ENCODE results near the gene KLHL22.
"Not testable (repeated sequence)": the region's sequence is repeated elsewhere in the genome, so short reads cannot be mapped to it uniquely, and the experiment has no call there.

The KLHL22 gene

DNA sequence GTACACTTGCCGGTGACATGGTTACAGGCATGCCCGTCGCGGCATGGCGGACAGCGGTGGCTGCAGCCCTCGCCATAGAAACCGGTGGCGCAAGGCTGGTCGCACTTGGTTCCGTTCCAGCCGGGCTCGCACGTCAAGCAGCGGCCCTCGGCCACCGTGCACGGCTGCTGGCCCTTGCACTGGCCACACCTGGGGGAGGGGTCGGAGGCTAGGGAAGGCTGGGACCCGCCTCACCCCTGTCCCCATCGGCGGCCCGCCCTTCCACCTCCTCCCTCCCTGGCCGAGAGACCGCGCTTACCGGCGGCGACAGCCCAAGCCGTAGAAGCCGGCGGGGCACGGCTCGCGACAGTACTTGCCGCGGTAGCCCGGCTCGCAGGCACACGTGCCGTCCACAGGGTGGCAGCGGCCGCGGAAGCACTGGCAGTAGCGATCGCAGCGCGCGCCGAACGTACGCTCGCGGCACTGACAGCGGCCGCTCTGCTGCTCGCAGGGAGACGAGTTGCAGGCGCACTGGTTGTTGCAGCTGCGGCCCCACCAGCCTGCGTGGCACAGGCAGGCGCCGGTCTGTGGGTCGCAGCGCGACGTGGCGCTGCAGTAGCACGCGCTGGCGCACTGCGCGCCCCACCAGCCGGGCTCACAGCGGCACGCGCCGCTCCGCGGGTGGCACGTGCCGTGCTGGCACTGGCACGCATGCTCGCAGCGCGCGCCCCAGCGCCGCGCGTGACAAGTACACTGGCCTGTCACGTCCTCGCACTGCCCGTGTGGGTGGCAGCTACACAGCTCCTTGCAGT, 64.7 kb downstream of the KLHL22 start:
- no peak for DNase-seq

DNA sequence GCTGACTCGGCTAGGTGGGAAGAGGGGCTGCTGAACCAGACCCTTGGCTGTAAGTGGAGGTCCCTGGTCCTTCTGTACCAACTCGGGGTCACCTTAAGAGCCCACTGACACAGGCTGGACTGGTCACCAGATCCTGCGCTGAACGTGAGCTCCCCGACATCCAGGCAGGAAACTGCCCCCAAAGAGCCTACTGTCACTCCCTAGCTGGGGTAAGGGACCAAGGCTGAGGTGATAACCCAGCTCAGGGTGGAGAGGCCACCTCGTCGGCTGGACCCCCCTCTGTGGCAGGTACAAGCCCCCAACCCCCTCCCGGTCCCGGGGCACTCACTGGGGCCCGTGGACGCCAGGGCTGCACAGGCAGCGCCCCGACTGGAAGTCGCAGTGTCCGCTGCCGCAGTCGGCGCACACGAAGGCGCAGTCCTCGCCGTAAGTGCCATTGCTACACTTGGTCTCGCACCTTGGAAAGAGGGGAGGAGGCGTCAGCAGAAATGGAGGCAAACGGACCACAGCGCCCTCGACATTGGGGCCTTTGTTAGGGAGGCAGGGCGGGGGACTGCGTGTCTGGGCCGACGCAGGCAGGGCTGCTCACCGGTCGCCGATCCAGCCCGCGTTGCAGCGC, 65.4 kb downstream of the KLHL22 start:
- no peak for DNase-seq

DNA sequence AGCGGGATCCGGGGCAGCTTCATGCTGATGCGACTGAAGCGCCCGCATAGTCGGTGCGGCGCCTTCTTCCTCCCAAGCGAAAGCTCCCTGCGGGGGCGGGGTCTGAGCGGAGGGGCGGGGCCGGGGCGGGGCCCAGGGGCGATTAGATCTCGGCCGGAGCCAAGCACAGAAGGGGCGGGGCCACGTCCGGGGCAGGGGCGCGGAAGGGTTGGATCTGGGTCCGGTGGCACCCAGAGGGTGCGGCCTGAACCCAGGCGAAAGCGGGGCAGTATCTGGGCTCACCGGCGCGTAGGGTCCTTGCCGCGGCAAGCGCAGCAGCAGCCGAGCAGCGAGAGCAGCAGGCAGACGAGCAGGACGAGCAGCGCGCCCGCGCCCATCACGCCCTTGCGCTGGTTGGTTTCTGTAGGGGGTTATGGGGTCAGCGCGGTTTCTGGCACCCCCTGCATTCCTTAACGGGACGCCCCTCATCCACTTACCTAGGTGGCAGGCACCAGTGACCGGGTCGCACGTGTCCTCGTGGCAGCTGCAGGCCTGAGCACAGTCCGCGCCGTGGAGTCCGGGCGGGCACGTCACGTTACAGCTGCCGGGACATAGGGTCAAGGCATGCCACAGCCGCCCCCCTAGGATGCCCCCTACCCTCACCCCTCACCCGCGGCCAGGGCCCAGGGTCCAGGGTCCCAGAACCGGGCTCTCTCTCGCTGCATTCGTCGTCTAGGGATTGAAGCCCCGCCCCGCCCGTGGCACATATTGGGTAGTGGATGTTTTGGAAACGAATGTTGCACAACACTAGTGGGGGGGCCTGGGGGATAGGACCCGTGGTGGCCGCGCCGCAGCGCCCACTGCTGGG, 66.1 kb downstream of the KLHL22 start:
- no peak for DNase-seq

DNA sequence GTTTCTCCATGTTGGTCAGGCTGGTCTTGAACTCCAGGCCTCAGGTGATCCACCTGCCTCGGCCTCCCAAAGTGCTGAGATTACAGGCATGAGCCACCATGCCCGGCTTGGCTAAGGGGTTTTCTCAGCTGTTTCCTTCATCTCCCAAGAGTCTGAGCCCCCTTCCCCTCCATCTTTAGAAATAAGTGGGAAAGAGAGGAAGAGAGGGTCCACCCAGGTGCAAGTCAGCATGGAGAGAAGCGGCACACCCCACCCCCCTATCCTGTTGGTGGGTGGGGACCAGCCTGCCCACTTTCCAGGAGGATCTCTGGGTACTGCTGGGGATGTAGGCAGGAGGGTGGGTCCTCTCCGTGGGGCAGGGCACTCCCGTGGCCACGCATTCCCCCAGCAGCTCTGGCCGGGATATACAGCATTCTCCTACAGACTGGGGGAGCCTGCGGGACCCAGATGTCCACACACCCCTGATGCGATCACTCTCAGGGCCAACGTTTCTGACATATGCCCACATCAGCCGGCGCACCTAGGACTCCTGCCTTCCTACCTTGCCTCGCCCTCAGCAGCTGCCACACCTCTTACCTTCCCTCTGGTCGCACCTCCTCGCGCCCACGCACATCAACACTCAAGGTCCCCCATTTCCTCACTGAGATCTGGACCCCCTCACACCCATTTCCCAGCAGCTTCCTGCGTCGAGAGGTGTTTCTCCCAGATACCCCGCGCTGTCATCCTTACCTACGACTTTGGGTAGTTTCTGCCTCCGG, 66.9 kb downstream of the KLHL22 start:
- DNase-seq = no peak

DNA sequence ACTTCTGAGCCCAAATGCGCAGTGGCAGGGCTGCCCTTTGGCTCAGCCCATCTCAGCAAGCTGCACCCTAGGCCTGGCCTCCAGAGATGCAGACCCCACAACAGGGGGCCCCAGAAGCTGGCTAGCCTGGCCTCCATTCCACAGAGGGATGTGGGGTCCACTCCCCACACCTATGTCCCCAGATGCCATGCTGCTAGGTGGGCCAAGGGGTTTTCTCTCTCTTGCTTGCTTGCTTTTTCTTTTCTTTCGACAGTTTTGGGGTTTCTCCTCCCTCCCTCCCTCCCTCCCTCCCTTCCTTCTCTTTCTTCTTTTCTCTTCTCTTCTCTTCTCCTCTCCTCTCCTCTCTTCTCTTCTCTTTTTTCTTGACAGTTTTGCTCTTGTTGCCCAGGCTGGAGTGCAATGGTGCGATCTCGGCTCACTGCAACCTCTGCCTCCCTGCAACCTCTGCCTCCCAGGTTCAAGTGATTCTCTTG, 67.6 kb downstream of the KLHL22 start:
- DNase-seq = no peak

DNA sequence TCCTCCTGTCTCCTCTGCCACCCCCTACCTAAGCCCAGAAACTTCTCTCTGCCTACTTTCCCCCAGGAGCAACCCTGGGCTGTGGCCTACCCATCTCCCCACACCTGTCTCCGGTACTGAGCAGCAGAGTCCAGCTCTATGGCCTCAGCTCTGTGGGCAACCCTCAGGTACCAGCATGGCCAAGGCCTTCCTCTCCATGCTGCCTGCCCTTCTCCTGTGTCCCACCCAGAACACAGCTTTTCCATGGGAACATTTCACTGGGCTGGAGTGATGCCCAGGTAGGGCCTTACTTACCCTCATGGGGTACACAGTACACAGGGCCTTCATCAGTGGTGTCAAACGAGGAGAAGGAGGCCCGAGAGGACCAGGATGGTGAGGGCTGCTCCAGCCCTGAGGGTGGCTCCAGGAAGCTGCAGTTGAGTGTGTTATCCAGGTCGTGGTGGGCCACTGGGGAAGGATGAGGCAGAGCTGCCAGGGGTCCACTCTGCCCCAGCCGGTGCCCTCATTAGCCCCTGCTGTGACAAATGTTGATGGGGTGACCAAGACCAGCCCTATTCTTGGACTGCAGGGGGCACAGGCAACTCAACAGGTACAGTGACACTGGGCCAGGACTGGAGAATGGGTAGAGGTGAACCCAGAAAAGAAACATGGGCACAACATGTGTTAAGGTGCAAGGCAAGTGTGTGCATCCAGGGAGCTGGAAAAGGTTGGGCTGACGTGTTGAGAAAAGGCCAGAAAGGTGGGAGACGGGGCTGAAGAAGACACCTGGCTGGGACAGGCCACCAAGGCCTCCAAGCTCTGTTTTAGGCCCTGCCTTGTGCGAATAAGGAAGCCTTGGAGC, 68.3 kb downstream of the KLHL22 start:
- no peak for DNase-seq

DNA sequence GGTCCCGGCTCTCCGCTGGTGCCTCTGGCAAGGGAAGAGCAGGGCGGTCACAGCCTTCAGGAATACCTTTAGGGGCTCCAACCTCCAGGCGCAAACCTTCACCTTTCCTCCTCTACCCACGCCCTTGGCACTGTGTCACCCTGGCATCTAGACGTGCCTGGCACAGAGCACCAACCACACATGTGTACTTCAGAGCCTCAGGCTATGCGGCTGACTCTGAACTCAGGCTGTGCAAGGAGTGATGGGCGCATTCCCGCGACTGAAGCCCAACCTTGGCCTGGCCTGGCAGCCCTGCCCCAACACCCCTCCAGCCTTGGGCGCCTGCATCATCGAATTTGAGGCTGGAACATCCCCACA, 69.4 kb downstream of the KLHL22 start:
- no peak for DNase-seq

DNA sequence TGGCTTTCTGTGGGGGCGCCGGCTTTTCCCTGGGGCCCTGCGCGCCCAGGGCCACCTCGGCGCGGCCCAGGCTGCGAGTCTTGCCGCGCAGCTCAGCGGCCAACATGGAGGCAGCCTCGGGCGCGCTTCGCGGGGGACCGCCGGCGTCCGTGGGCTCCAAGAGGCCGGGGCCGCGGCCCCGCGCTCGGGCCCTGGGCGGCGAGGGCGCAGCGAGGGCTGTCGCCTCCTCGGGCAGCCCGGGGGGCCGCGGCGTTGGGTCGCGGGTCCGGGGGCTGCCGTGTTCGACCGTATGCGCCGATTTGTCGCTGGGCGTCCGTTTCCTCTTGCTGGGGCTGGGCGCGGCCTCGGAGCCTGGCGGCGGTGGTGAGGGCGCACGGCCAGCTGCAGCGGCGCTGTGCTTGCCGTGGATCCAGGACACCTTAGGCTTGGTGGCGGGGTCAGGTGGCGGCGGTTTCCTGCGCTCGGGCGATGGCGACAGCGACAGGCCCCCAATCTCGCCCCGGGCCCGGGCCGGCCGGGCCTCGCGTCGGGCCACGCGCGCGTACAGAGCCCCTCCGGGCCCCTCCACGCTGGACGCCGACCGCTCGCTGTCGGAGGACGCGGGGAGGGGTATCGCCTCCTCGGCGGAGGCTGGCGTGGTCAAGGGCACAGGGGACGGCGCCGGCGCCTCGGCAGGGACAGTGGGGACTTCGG, 69.9 kb downstream of the KLHL22 start:
- no peak for DNase-seq

DNA sequence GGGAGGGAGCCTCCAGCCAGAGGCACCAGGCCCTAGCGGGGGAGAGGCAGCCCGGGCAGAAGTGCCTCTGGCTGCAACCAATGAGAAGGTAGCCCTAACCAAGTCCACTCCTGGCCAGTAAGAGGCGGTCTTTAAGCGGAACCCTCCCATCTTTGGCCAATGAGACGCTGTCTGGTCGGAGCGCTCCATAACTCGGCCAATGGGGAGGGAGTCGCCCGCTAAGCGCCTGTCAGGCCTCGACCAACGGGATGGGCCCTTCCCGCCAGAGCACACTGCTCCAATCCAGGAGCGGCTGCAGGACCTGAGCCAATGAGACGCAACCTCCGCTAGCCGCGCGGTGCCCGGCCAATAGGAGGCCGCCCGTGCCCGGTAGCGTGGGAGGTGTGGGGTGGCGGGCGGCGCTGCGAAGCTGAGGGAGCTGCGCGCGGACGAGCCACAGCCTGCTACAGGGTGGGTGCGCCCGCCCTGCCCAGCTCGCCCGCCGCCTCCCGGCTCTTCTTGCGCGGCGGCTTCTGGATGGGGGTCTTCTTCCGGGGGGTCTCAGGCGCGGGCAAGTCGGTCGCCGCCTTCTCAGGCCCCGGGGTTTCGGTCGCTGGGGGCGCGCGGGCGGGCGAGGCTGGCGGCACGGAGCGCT, 70.5 kb downstream of the KLHL22 start:
- DNase-seq = no peak

DNA sequence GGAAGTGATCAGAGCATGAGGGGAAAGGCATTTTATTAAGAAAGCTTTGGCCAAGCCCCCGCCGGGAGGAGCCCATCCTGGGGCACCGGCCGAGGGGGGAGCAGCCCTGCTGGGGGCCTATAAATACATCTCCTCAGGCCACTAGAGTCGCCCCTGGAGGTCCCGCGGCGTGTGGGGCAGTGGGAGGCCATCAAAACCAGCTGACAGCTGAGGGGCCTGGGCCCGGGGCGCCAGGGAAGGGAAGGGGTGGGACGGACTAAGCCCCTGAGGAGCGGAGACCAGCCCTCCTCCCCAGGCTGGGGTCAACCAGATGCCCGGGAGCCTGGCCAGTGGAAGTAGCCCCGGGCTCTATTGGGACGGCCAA, 71.0 kb downstream of the KLHL22 start:
- no peak for DNase-seq

DNA sequence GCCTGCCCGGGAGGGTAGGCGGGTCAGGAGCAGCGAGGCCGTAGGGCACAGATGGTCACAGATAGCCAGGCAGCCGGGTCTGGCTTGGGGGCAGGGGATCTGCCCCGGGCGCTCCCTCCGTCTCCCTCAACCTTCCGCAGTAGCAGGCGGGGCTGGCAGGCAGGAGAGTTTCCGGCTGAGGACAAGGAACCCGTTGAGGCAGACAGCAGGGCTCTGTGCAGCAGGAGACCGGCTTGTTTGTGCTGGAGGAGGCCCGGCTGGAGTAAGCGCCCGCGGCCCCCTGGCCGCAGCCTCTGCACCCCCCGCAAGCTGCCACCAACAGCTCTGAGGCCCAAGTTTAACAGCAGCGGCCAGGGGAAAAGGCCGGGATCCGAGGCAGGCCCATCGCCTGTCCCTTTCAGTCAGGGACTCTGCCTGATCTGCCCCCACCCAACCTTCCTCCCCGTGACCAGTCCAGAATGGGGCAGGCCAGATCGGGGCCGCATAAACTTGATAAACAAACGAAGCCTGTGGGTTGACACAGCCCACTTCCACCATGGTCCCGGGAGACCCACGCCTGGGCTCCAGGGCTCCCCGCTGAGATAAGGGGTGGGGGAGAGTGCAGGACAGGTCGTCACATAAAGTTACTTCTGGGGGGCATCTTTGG, 71.6 kb downstream of the KLHL22 start:
- DNase-seq = no peak

DNA sequence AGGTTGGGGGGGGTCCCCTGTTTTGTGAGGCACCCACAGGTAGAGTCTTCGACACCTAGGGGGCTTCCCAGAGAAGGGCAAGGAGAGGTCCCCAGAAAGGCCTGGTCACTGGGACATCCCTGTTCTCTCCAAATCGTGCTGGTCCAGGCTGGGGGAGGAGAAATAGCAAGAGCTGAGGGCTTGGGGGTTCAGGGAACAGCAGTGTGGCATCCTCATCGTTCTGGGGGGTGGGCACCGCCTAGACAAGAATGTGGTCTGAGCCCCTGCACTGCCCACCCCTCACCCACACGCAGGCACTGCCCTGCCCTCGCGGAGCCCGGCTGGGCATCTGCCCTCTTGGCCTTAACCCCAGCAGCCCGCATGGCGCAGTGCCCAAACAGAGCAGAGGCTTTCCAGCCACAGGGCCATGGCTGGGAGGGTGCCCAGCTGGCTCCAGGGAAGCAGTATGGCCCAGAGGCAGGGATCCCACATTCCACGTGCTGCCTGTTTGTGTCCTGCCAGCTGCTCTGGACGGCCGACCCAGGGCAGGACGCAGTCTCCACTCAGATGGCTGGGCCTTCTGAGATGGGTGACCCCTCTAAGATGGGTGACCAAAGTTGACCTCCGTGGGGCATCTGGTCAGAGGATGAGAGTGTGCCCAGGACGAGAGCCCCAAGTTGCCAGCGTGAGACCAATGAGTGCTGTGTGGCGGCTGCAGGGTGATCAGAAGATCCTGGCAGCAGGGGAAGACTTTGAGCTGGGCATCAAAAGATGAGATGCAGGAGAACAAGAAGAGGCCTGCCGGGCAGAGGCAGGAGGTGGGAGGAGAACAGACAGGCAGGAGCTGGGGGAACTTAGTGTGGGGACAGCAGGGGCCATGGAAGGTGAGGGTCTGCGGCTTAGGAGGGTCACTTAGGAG, 72.3 kb downstream of the KLHL22 start:
- no peak for DNase-seq

DNA sequence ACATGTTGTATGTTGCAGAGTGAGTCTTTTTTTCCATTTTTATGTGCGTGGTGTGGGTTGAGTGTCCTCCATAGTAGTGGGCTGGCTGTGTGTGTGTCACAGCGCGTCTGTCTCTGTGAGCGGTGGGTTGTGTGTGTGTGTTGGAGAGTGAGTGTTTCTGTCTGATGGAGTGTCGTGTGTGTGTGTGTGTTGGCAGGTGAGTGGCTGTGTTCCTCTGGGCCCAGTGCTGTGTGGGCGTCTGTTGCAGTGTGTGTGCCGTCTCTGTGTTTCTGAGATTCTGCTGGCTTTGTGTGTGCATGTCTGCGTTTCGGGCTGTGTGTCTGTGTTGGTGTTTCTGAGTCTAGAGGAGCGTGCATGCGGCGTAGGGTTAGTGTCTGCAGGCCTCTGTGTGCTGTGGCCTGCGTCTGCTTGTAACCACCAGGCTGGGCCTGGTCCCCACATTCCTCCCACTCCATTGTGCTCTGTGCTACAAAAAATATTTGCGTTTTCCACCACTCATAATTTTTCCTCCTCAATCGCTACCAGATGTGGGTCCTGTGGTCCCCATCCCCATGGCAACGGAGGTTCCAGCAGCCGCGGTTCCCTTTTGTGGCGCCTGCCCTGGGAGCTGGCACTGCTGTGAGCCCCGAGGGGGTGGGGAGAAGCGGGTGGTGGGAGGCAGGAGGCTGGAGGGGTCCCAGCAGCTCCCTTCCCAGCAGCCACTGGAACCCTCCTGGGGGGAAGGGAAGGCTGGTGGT, 73.2 kb downstream of the KLHL22 start:
- no peak for DNase-seq

DNA sequence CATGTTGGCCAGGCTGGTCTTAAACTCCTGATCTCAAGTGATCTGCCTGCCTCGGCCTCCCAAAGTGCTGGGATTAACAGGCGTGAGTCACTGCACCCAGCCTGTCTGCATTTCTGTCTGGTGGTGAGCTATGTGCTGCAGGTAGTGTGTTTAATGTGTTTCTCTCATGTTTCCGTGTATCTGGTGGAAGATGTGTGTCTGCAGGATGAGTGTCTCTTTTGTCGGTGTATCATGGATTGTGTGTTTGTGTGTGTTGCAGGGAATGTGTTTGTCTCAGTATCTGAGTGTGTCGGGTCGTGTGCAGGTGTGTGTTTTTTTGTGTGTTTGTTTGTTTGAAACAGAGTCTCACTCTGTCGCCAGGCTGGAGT, 74.1 kb downstream of the KLHL22 start:
- no peak for DNase-seq

DNA sequence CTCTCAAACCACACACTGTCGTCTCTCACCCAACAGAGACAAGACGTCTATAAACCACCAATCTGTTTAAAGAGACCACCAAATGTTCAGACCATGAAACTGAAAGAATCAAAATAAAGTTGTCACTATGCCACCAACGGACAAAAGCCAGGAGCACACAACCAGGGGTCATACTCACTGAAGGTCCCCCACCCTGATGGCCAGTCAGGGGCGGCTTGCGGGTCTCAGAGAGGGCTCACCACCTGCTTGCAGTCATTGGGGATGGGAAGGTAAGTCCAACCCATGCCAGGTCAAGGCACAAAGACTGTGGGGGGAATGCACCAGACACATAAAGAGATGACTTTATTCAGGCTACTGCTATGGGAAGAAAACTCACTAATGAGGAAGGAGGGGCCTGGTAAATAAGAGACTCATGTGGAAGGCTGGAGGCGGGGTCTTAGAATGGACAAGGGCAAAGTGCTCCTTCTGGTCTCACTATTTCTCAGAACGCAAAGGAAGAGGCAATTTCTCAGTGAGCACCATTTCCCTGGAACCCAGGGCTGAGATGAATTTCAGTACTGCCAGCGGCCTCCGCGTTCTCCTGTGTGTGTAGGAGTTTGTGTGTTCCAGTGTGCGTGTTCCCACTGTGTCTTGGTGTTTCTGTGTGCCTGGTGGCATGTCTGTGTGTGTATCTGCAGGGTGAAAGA, 75.3 kb downstream of the KLHL22 start:
- DNase-seq = no peak

DNA sequence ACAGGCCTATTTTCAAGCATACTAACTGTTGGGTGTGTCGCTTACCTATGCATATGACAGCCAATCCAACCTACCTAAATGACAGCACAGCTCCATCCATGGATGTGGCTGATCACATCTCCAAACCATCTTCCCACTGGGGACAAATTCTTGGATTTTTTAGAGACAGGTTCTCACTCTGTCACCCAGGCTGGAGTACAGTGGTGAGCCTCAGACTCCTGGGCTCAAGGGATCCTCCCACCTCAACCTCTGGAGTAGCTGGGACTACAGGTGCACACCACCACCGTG, 76.0 kb downstream of the KLHL22 start:
- DNase-seq = no peak

DNA sequence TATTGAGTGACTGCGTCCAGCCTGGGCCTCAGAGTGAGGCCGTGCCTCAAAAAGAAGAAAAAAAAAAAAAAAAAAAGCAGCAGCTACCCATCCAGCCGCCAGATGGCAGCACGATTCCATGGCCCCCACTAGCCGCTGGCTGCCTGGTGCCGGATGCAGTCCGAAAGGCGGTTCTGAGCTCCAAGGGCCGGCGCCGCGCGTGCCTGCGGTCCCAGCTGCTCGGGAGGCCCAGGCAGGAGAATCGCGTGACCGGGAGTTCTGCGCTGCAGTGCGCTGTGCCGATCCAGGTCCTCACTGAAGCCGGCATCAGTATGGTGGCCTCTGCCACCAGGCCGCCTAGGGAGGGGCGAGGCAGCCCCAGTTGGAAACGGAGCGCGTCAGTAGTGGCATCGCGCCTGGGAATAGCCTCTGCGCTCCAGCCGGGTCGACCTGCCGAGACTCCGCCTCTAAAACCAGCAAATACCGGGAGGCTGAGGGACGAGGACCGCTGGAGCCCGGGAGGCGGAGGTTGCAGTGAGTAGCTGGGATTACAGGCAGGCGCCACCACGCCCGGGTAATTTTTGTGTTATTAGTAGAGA, 77.3 kb downstream of the KLHL22 start:
- DNase-seq = peak; percentile 46

DNA sequence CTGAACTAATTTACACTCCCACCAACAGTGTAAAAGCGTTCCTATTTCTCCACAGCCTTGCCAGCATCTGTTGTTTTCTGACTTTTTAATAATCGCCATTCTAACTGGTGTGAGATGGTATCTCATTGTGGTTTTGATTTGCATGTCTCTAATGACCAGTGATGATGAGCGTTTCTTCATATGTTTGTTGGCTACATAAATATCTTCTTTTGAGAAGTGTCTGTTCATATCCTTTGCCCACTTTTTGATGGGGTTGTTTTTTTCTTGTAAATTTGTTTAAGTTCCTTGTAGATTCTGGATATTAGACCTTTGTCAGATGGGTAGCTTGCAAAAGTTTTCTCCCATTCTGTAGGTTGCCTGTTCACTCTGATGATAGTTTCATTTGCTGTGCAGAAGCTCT, 79.9 kb downstream of the KLHL22 start:
- not testable (repeated sequence) for DNase-seq
